NCI-H146 (cell line): Measurements from ENCODE around the gene NLGN4X.
A peak's percentile ranks its signal among the peaks of the same experiment; 100 is the strongest.
"Not testable (repeated sequence)": the region's sequence is repeated elsewhere in the genome, so short reads cannot be mapped to it uniquely, and the experiment has no call there.

Source experiments
- DNase-seq: peaks from one replicate; lab custom pipeline; 2025; lab: John Stamatoyannopoulos, UW

Gene NLGN4X

GRCh38 chrX:6005856-6006255 is 222.8 kb downstream of the NLGN4X start:
- DNase-seq, result no peak

- DNase-seq, result no peak
Measured at GRCh38 chrX:6004529-6004928, 224.1 kb downstream of the NLGN4X start.

GRCh38 chrX:6002056-6002455 is 226.6 kb downstream of the NLGN4X start:
- no peak for DNase-seq

- no peak for DNase-seq
Measured at GRCh38 chrX:5998901-5999300, 229.8 kb downstream of the NLGN4X start.

- DNase-seq, result no peak
Measured at GRCh38 chrX:5998456-5998855, 230.2 kb downstream of the NLGN4X start.

- DNase-seq, result no peak
Measured at GRCh38 chrX:5991393-5991792, 237.3 kb downstream of the NLGN4X start.

GRCh38 chrX:5979338-5979737 is 249.3 kb downstream of the NLGN4X start:
- no peak for DNase-seq

GRCh38 chrX:5976332-5976731 is 252.3 kb downstream of the NLGN4X start:
- no peak for DNase-seq

- no peak for DNase-seq
Measured at GRCh38 chrX:5971300-5971699, 257.4 kb downstream of the NLGN4X start.

- DNase-seq, result no peak
Measured at GRCh38 chrX:5965406-5965805, 263.3 kb downstream of the NLGN4X start.

- DNase-seq, result no peak
Measured at GRCh38 chrX:5959286-5959685, 269.4 kb downstream of the NLGN4X start.

GRCh38 chrX:5958523-5958922 is 270.1 kb downstream of the NLGN4X start:
- DNase-seq, result no peak

GRCh38 chrX:5957506-5957905 is 271.2 kb downstream of the NLGN4X start:
- no peak for DNase-seq

GRCh38 chrX:5936438-5936837 is 292.2 kb downstream of the NLGN4X start:
- DNase-seq, result no peak

GRCh38 chrX:5928224-5928623 is 300.4 kb downstream of the NLGN4X start:
- no peak for DNase-seq

- no peak for DNase-seq
Measured at GRCh38 chrX:5916945-5917344, 311.7 kb downstream of the NLGN4X start.

GRCh38 chrX:5915783-5916182 is 312.9 kb downstream of the NLGN4X start:
- DNase-seq, result no peak

- DNase-seq, result no peak
Measured at GRCh38 chrX:5907207-5907606, 321.5 kb downstream of the NLGN4X start.

GRCh38 chrX:5903586-5904190 is 325.0 kb downstream of the NLGN4X start:
- not testable (repeated sequence) for DNase-seq

GRCh38 chrX:5898463-5898862 is 330.2 kb downstream of the NLGN4X start:
- DNase-seq, result no peak

- DNase-seq, result no peak
Measured at GRCh38 chrX:5891378-5891777, 337.3 kb downstream of the NLGN4X start.

- DNase-seq, result peak; percentile 23
Measured at GRCh38 chrX:5876984-5877596, 351.6 kb downstream of the NLGN4X start.

GRCh38 chrX:5870238-5870637 is 358.4 kb downstream of the NLGN4X start:
- no peak for DNase-seq

GRCh38 chrX:5869786-5870185 is 358.9 kb downstream of the NLGN4X start:
- DNase-seq, result no peak
